SK-N-SH (cell line): ENCODE measurements around the gene CDH22. TPM values are rescaled to one million over a fixed set of nuclear protein-coding genes. Genes with fewer than 3 reads are reported as not detected.

Source experiments
- CTCF ChIA-PET: fragments of 300-600, 350-600 bp; formaldehyde crosslinking; extraction: SDS; loops from one replicate; lab custom pipeline; 2021; lab: Yijun Ruan, JAX
- POLR2A ChIA-PET: fragments of 350-600 bp; sonication (Branson Sonifier 250); formaldehyde crosslinking; extraction: SDS; loops from one replicate; lab custom pipeline; 2020; ENCODE audit warnings: antibody characterized with exemption, inconsistent platforms; lab: Yijun Ruan, JAX
- DNase-seq: peaks from one replicate; pipeline ENCODE4 v3.0.0; 2012
- H2AFZ ChIP-seq: fragments of 200-600 bp; sonication (generic); 2 replicates; pipeline ENCODE4 v1.8.1; 2016; ENCODE audit warnings: antibody characterized with exemption, mild to moderate bottlenecking, low read depth
- H3F3A ChIP-seq: fragments of 200-600 bp; sonication (generic); replicated peaks from 2 replicates; pipeline ENCODE3; 2016; ENCODE audit warnings: antibody characterized with exemption, mild to moderate bottlenecking; ENCODE audit not compliant: insufficient read depth
- H3K27ac ChIP-seq, 2 experiments: fragments of 200-500 bp in 1 of 2; fragments of 200-600 bp in 1 of 2; sonication (Bioruptor generic) in 1 of 2; sonication (generic), shearing (Covaris generic) in 1 of 2; 2 replicates each; pipeline versions ENCODE4 v1.5.1 to v1.6.1; 2014 to 2016; ENCODE audit warnings: low read depth in 2 of 2, inconsistent platforms in 1 of 2, low read length in 1 of 2, mild to moderate bottlenecking in 1 of 2, mixed read lengths in 1 of 2
- H3K27me3 ChIP-seq: fragments of 200-600 bp; sonication (generic), shearing (Covaris generic); 2 replicates; pipeline ENCODE4 v1.6.1; 2016; ENCODE audit warnings: mixed run types; ENCODE audit not compliant: insufficient read depth
- H3K36me3 ChIP-seq, 2 experiments: fragments of 200-500 bp in 1 of 2; fragments of 200-600 bp in 1 of 2; sonication (Bioruptor generic) in 1 of 2; sonication (generic) in 1 of 2; replicated peaks in 1 of 2; 2 replicates each; pipeline versions ENCODE3 to v1.5.1; 2014 to 2016; ENCODE audit warnings: low read length in 1 of 2, mild to moderate bottlenecking in 1 of 2; ENCODE audit not compliant: insufficient read depth in 2 of 2, control insufficient read depth in 1 of 2
- H3K4me1 ChIP-seq, 2 experiments: fragments of 200-500 bp in 1 of 2; fragments of 200-600 bp in 1 of 2; sonication (Bioruptor generic) in 1 of 2; sonication (generic), shearing (Covaris generic) in 1 of 2; 2 replicates each; pipeline versions ENCODE4 v1.5.1 to v1.6.1; 2014 to 2016; ENCODE audit warnings: low read depth in 1 of 2, low read length in 1 of 2, mixed run types in 1 of 2; ENCODE audit not compliant: insufficient read depth in 2 of 2, control insufficient read depth in 1 of 2
- H3K4me2 ChIP-seq: fragments of 200-600 bp; sonication (generic), shearing (Covaris generic); 2 replicates; pipeline ENCODE4 v1.6.1; 2017; ENCODE audit warnings: mixed run types
- H3K4me3 ChIP-seq, 2 experiments: fragments of 200-500 bp in 1 of 2; fragments of 200-600 bp in 1 of 2; sonication (Bioruptor generic) in 1 of 2; sonication (generic), shearing (Covaris generic) in 1 of 2; 2 replicates each; pipeline versions ENCODE4 v1.5.1 to v1.8.1; 2014 to 2016; ENCODE audit warnings: low read depth in 2 of 2, inconsistent platforms in 1 of 2, low read length in 1 of 2, mild to moderate bottlenecking in 1 of 2, mixed read lengths in 1 of 2, moderate library complexity in 1 of 2
- H3K79me2 ChIP-seq: fragments of 200-600 bp; sonication (generic); 2 replicates; pipeline ENCODE4 v1.8.1; 2017; ENCODE audit warnings: mild to moderate bottlenecking; ENCODE audit not compliant: insufficient read depth
- H3K9ac ChIP-seq: fragments of 200-600 bp; sonication (generic); 2 replicates; pipeline ENCODE4 v1.6.1; 2017; ENCODE audit warnings: mixed run types
- H3K9me2 ChIP-seq: fragments of 200-600 bp; sonication (generic); 2 replicates; pipeline ENCODE4 v1.6.1; 2017; ENCODE audit warnings: mixed run types
- H3K9me3 ChIP-seq: fragments of 200-600 bp; sonication (generic); 2 replicates; pipeline ENCODE4 v1.6.1; 2017; ENCODE audit warnings: mixed run types, mild to moderate bottlenecking, moderate library complexity
- H4K20me1 ChIP-seq: fragments of 200-600 bp; sonication (generic); 2 replicates; pipeline ENCODE4 v1.6.1; 2017; ENCODE audit warnings: mild to moderate bottlenecking, mixed run types; ENCODE audit not compliant: insufficient read depth
- CTCF ChIP-seq: fragments of 200-600 bp; sonication (generic); IDR thresholded peaks from 2 replicates; pipeline ENCODE4 v1.6.1; 2017; ENCODE audit warnings: antibody characterized with exemption, mild to moderate bottlenecking, moderate library complexity
- EP300 ChIP-seq, 2 experiments: IDR thresholded peaks; 2 replicates each; pipeline versions ENCODE4 v1.4.0 to v1.6.1; 2012; ENCODE audit warnings: borderline replicate concordance in 1 of 2, low read depth in 1 of 2, low read length in 1 of 2
- EZH2phosphoT487 ChIP-seq: fragments of 200-600 bp; sonication (generic); IDR thresholded peaks from 2 replicates; pipeline ENCODE4 v1.6.1; 2017; ENCODE audit warnings: low read depth, mixed run types, mild to moderate bottlenecking, antibody characterized with exemption, moderate library complexity, borderline replicate concordance
- FOSL2 ChIP-seq: IDR thresholded peaks from 2 replicates; pipeline ENCODE4 v1.4.0; 2012; ENCODE audit warnings: low read depth, mild to moderate bottlenecking, moderate library complexity, borderline replicate concordance
- GABPA ChIP-seq: IDR thresholded peaks from 2 replicates; pipeline ENCODE4 v1.4.0; 2012; ENCODE audit warnings: low read depth, mild to moderate bottlenecking
- IRF3 ChIP-seq: fragments of 150-350 bp; IDR thresholded peaks from 2 replicates; pipeline ENCODE4 v1.6.1; 2016; ENCODE audit warnings: mild to moderate bottlenecking, low read depth, low read length
- JUND ChIP-seq: IDR thresholded peaks from 2 replicates; pipeline ENCODE4 v1.4.0; 2012
- NFIC ChIP-seq: IDR thresholded peaks from 2 replicates; pipeline ENCODE4 v1.4.0; 2012; ENCODE audit warnings: borderline replicate concordance
- PBX3 ChIP-seq: IDR thresholded peaks from 2 replicates; pipeline ENCODE4; 2012
- RCOR1 ChIP-seq: fragments of 150-350 bp; IDR thresholded peaks from 2 replicates; pipeline ENCODE4 v1.6.1; 2017; ENCODE audit warnings: antibody characterized with exemption, low read length
- RXRA ChIP-seq: IDR thresholded peaks from 2 replicates; pipeline ENCODE4 v1.4.0; 2012; ENCODE audit warnings: low read depth, mild to moderate bottlenecking, borderline replicate concordance
- SIN3A ChIP-seq: IDR thresholded peaks from 2 replicates; pipeline ENCODE4 v1.6.1; 2012; ENCODE audit warnings: low read depth, mild to moderate bottlenecking, low read length, moderate library complexity, borderline replicate concordance
- SMC3 ChIP-seq: IDR thresholded peaks from 2 replicates; pipeline ENCODE4 v1.6.1; 2012; ENCODE audit warnings: low read depth, low read length, improper control_type of control experiment
- TAF1 ChIP-seq: IDR thresholded peaks from 2 replicates; pipeline ENCODE4 v1.6.1; 2012; ENCODE audit warnings: low read depth, mild to moderate bottlenecking, low read length, moderate library complexity, borderline replicate concordance
- TCF12 ChIP-seq: IDR thresholded peaks from 2 replicates; pipeline ENCODE4 v1.4.0; 2012
- TEAD4 ChIP-seq: IDR thresholded peaks from 2 replicates; pipeline ENCODE4 v1.4.0; 2012; ENCODE audit warnings: mild to moderate bottlenecking, borderline replicate concordance; ENCODE audit not compliant: insufficient read depth
- USF1 ChIP-seq: IDR thresholded peaks from 2 replicates; pipeline ENCODE4 v1.4.0; 2012; ENCODE audit warnings: low read depth, borderline replicate concordance
- USF2 ChIP-seq: fragments of 150-350 bp; IDR thresholded peaks from 2 replicates; pipeline ENCODE4 v1.6.1; 2017; ENCODE audit warnings: antibody characterized with exemption, low read length, low read depth, borderline replicate concordance
- YY1 ChIP-seq: IDR thresholded peaks from 2 replicates; pipeline ENCODE4 v1.4.0; 2012; ENCODE audit warnings: low read depth, mild to moderate bottlenecking
- ZBTB33 ChIP-seq: IDR thresholded peaks from 2 replicates; pipeline ENCODE4 v1.4.0; 2012; ENCODE audit warnings: low read depth, borderline replicate concordance
- WGBS: methylation state at CpG from one replicate; pipeline ENCODE4 v1.1.6; 2017; ENCODE audit warnings: low lambda C conversion rate; 5-methylcytosine and 5-hydroxymethylcytosine counted together
- polyA plus RNA-seq, 3 experiments: library from polyadenylated mRNA; depleted of rRNA; stranded (reverse); fragments of >200 nt; gene quantifications; 2 replicates each; pipeline ENCODE4 v1.2.3, GENCODE V29; 2012

Gene CDH22
- polyA plus RNA-seq, 1 of the 3 experiments (the other 2 are of a cell fraction): not detected

- TF ChIP-seq TEAD4 (no peak), NFIC (no peak), ZBTB33 (no peak), JUND (no peak), EZH2phosphoT487 (no peak), USF2 (no peak), GABPA (no peak), FOSL2 (no peak), RXRA (no peak)
These were observed 136.4 kb downstream of the CDH22 start (continued) for GRCh38 chr20:46171909-46172308.

- H3K79me2 ChIP-seq: no peaks in the 10 kb centered on the region
- H3K4me2 ChIP-seq: no peak overlapping the region
- no peaks in the 10 kb centered on the region for H4K20me1 ChIP-seq
- H2AFZ ChIP-seq: no peak overlapping the region
- WGBS: 24% methylated on average over 2 of the region's 2 CpGs
- H3K27me3 ChIP-seq: peaks cover 21% of the 10 kb centered on the region
- no peaks in the 10 kb centered on the region for H3K36me3 ChIP-seq
- no peak overlapping the region for H3K9ac ChIP-seq
- no peak overlapping the region for H3K4me3 ChIP-seq
- no peaks in the 10 kb centered on the region for H3K9me3 ChIP-seq
- no peak overlapping the region for H3K27ac ChIP-seq
- peaks cover 0 to 30% of the 10 kb centered on the region in 2 experiments; a peak in 2 of 4 replicates for H3K4me1 ChIP-seq
- no peaks in the 10 kb centered on the region for H3K9me2 ChIP-seq
- H3F3A ChIP-seq: no peaks in the 10 kb centered on the region
- ChIA-PET CTCF (interaction anchor here (1.1 to 20.8 kb wide), 7 partner anchors 11 to 267 kb away, joined by 3 to 347 read pairs (median 16); no protein-coding TSS in a partner anchor), POLR2A (no interaction called here)
- no peak for DNase-seq
- no peak for TF ChIP-seq JUND
- TF ChIP-seq PBX3: no peak
- no peak for TF ChIP-seq YY1
- TF ChIP-seq TAF1: no peak
- TF ChIP-seq ZBTB33: no peak
- TF ChIP-seq CTCF: no peak
- TF ChIP-seq RXRA: no peak
- no peak for TF ChIP-seq SIN3A
- TF ChIP-seq USF1: no peak
- no peak for TF ChIP-seq TCF12
- no peak for TF ChIP-seq IRF3
- TF ChIP-seq RCOR1: no peak
- no peak for TF ChIP-seq FOSL2
- no peak for TF ChIP-seq SMC3
- no peak for TF ChIP-seq EP300 (IDR thresholded peaks at IDR 0.05; ENCODE audit: borderline replicate concordance in 1 of 2, low read depth in 1 of 2, low read length in 1 of 2)
These were observed 136.8 kb downstream of the CDH22 start for GRCh38 chr20:46171476-46171875.
